CD4-positive, alpha-beta T cell treated with Interferon gamma for 1 hour (primary cell): ENCODE measurements around the gene PALD1.

ENCODE experiments used
- DNase-seq: peaks from one replicate; pipeline ENCODE4 v3.0.0-alpha.2; 2020

PALD1 gene

GRCh38 chr10:70558871-70559810 is 80.6 kb downstream of the PALD1 start:
- peak; percentile 61 for DNase-seq

- DNase-seq, result no peak
Measured at GRCh38 chr10:70559861-70560260, 81.3 kb downstream of the PALD1 start.

- DNase-seq, result no peak
Measured at GRCh38 chr10:70560511-70560941, 82.0 kb downstream of the PALD1 start.

GRCh38 chr10:70561070-70561469 is 82.5 kb downstream of the PALD1 start:
- DNase-seq, result no peak

GRCh38 chr10:70561558-70561957 is 83.0 kb downstream of the PALD1 start:
- DNase-seq, result no peak

GRCh38 chr10:70562036-70562755 is 83.6 kb downstream of the PALD1 start:
- DNase-seq, result no peak

GRCh38 chr10:70563230-70563629 is 84.7 kb downstream of the PALD1 start:
- no peak for DNase-seq

- no peak for DNase-seq
Measured at GRCh38 chr10:70564113-70564725, 85.7 kb downstream of the PALD1 start.

- no peak for DNase-seq
Measured at GRCh38 chr10:70564901-70565351, 86.4 kb downstream of the PALD1 start.

GRCh38 chr10:70565556-70566514 is 87.3 kb downstream of the PALD1 start:
- DNase-seq, result no peak

- DNase-seq, result no peak
Measured at GRCh38 chr10:70566515-70567290, 88.1 kb downstream of the PALD1 start.

- DNase-seq, result no peak
Measured at GRCh38 chr10:70567603-70568002, 89.0 kb downstream of the PALD1 start.

- no peak for DNase-seq
Measured at GRCh38 chr10:70568113-70568512, 89.5 kb downstream of the PALD1 start.

GRCh38 chr10:70568781-70569495 is 90.4 kb downstream of the PALD1 start:
- no peak for DNase-seq

- no peak for DNase-seq
Measured at GRCh38 chr10:70571236-70571635, 92.7 kb downstream of the PALD1 start.

- no peak for DNase-seq
Measured at GRCh38 chr10:70571636-70572439, 93.3 kb downstream of the PALD1 start.

GRCh38 chr10:70573599-70574506 is 95.3 kb downstream of the PALD1 start:
- no peak for DNase-seq

- DNase-seq, result no peak
Measured at GRCh38 chr10:70575486-70575873, 96.9 kb downstream of the PALD1 start.
